Stimulated activated CD4-positive, alpha-beta T cell treated with anti-CD3 and anti-CD28 coated beads, Interleukin-15, amount 100 ng/mL, for 1 hour (primary cell): Measurements from ENCODE around the gene LRRC27.

Experiments
- DNase-seq, 2 donors: peaks; one replicate each; pipeline ENCODE4 v3.0.0-alpha.2; 2020; ENCODE audit warnings: low read depth in 1 of 2, low spot score in 1 of 2

The LRRC27 gene

DNA sequence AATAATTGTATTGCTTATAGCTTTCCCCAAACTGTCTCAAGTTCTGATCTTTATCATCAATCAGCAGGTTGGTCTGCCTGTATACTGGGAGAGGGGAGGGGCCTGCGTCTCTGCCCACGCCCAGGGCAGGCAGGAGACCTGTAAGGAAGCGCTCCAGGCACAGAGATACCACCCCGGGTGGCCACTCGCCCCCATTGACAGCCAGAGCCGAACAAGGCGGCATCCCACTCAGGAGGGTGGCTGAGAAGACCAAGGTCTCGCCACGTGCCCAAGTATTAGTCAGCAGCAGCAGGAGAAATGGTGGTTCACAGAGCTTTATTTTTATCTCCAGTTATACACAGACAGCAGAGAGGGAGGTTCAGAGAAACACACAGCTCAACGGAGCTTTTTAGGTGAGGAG, 31.4 kb upstream of the LRRC27 start:
- DNase-seq: no peak

DNA sequence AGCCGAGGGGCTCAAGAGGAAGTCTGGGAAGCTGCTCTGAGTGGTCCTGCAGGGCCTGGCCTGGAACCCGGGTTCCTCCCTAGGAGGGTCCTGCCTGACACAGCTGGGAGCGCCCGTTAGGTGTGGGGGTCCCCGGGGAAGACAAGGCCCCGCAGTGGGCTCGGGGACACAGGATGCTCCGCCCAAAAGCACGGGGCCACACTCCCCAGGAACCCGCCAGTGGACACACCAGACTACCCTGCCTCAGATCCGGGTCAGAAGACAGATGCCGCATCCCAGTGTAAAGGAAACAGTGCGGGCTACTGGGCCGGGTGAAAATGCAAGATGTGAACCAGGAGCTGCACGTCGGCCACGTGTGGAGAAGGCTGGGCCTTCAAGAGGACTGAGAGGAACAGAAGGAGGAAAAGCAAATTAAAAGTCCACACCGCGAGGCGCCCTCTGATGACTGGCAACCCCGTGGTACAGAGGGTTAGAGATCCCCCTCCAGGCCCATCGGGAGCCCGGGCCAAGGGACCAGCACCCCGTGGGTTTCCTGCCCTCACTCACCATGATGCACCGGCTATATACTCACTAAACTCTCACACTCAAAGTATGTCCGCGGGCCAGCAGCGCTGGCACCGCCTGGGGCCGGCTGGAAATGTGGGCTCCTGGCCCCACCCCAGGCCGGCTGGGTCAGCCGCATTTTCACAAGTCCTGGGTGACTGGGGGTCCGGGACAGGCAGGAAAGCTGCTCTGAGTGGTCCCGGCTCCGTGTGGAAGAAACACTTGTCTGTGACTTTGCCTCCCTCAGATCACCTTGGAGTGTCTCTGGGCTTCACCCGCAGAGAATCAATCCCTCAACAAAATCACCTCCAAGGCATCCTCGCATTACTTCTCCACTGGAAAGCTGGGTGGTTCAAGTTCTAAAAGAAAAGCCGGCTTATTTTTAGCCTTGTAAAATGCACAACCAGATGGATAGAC, 30.3 kb upstream of the LRRC27 start:
- no peak for DNase-seq

DNA sequence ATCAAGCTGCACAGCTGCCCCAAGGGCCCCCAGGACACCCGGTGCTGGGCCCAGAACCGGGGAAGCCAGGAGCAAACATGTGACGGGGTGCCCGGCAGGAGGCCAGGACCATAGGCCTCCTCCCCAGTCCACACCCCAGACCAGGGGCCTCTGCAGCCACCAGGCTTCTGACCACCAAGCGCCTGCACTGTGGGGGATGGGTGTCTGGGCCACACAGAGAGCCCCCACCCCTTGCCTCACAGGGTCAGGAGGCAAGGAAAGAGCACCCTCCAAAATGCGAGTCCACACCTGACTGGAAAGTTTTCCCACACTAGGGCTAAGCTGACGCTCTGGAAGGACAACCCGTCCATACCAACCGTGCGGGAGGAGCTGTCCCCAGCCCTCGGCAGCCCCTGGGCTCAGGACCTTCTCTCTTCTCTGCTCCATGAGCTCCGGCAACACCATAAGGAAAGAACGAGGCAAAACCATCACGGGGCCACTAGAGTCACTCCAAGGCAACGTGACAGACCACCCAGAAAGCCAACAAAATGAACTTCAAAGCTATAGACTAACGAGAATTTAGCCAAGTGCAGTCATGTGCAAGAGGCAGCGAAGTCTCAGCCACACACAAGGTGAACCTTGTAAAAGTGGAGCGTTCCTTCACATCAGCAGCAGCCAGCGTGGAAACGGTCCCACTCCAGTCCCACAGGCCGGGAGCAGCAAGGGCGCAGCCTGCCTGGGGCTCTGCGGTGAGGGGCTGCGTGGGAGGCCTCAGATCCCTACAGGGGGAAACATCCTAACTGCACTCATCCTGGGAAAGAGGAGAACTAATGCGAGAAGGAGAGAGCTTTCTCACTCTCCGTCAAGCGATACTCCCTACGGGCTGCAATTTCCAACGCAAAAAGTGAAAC, 29.3 kb upstream of the LRRC27 start:
- no peak for DNase-seq

DNA sequence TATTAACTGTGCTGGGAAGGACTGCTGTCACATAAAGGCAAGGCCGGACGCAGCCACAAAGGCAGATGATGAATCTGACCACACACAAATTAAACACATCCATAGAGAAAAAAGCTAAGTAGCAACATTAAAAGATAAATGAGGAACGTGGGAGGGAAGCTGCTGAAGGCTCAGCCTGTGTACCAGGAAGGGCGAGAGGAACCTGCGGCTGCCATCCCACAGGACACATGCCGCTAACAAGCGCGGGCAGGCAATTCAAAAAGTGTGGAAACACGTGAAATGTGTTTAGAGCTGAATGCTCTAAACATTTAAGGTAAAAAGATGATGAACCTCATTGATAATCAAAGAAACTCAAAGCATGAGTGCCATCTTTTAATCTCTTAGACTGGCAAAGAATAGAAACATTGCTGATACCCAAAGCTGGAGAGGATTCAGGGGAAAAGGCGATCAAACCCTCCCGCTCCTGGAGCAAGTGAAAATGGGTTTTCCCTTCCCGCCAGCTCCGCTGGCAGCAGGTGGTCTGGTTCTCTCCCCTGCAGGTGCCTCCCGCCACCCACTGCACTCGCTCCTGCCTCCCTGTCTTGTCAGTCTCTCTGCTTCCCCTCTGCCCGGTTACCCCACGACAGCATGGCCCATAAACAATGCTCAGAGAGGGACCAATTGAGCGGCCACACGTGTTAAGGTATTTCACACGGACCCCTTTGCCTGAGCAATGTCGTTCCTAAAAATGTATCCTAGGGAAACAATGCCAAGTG, 28.5 kb upstream of the LRRC27 start:
- no peak for DNase-seq

DNA sequence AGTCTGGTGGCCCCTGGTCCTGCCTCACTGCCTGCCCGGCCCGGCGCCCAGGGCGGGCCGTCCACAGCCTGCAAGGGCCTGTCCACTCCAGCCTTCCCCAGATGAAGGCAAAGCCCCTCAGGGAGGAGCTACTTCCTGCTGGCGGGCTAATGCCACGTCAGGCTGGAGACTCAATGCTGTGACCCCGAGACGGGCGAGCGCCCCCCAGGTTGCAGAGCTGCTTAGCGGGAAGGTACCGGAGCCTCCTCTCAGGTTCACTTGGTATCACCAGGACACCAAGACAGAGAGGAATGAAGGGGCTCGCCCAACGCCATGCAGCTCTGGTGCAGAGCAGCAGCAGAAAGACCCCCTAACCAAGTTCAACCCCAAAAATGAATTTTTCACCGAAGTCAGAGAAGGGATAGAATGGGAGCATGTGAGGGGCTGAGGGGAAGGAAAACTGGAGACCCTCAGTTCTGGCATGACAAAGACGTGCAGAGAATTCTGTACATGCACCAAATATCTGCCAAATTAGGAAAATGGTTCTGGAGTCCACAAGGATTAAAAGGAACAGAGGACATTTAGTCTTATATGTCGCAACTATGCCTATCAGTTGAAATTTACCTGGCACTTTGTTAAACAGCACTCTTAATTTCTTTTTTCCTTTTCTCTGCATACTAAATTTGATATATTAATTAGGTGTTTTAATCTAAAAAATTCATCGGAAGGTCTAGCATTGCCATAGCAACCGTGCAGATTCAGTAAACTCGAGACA, 27.1 kb upstream of the LRRC27 start:
- DNase-seq: no peak

DNA sequence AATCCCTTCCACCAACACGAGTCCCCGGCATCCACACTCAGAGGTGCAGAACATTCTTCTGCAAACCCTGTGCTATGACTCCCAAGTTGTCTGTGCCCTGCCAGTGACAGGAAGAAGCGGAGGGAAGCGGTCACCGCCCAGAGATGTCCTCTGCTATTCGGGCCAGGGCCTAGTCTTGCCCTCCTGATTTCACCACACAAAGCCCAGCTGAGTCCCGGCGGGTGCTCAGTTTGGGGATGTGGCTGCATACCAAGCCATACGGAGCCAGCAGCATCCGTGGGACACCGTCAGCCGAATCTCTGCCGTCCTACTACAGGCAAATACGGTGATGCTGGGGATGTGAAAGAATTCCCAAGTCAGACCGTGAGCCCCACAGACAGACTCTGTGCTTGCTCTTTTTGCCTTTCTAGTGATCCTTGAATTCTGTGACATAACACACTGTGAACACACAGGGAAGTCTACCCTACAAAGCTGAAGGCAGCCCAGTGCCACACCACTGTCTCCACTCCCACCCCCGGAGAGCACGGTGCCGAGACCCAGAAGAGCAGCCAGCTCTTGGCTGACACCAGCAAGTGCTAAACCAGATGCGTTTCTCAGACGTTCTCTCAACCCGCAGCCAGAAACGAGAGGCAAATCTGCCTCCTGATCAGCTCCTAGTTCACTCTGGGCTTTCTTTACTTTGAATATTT, 26.2 kb upstream of the LRRC27 start:
- no peak for DNase-seq

DNA sequence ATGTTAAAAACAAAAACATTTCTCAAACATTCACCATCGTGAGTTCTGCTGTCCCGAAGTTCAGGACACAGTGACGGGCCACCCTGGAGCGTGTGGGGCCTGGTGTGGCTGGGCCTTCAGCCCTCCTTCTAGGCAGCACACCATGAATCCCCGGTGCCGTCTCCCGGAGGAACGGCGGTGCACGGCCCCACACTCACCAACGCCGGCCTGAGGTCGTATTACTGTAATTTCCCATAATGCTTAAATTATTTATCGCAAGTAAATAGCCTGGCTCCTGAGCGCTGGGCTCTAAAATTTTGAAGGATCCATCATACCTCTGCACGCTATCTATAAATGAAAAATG, 25.7 kb upstream of the LRRC27 start:
- DNase-seq: no peak

DNA sequence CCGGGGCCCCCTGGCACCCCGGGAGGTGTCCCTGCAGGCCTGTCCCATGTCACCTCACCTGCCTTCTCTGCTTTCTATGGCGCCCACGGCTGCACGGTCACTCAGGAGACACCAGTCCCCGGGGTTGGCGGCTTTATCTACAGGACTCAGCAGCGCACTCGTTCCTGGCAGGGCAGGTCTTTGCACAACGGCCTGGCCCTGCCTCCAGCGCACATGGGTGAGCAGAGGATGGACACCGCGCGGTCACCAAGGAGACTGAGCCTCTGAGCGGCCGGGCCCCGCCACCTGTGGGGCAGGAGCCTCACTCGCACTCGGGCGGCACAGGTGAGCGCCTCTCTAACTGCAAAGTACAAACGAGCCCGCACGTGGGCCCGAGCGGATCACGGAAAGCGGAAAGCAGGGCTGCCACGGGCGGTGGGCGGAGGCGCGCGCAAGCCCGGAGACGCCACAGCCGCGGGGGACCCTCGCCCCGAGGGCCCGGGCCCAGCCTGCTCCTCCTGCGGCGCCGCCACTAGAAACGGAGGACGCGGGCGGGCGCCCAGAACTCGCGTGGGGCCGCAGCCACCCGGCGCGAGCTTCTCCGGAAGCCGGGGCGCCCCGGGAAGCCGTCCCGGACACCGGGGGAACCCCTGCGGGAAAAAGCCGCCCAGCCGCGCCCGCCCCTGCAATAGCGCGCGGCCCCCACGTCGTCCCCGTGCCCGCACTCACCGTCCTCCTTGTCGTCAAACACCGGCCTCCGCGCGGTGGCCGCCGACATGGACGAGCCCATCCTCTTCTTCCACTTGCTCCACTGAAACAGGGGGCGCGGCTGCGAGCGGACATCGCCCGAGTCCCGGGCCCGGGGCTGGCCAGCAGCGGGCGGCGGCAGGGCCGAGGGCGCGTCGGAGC, 24.9 kb upstream of the LRRC27 start:
- DNase-seq: peak in 1 of 2 donors; percentile 21

DNA sequence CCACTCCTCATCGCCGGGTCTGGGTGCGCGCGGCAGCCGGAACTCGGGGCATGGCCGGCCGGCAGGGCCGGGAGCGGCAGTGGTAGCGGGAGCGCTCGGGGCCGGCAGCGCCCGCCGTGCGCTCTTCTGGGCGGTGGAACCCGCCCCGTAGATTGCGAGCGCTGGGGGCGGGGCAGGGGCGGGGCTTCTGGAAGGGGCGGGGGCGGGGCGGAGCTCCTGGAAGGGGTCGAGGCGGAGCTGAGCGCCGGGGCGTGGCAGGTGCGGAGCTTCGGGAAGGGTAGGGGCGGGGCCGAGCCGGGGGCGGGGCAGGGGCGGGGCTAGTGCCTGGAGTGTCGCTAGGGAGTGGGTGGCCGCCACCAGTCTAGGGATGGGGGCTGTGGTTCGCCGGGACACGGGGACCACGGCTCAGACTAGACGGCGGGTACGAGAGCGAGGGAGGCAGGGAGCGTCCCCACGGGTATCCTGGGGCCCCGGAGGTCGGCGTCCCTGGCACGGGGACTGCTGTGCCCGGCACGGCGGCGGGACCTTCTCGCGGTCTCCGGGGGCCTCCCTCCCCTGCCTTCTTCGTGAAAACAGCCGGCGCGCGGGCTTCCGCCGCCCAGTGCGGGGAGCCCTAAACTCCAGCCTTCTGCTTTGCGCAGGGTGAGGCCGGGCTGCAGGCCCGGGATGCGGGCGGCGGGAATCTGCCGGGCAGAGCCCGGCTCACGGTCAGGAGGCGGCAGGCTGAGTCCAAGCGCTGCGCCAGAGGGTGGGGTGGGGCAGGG, 24.0 kb upstream of the LRRC27 start, which contains the start of gene STK32C:
Gene STK32C, minus strand, starts transcription at position 128 of the 764 bp plus-strand sequence. Its CDS starts 117 bp downstream, at position 11.
- peak; percentile 86 to 88 for DNase-seq

DNA sequence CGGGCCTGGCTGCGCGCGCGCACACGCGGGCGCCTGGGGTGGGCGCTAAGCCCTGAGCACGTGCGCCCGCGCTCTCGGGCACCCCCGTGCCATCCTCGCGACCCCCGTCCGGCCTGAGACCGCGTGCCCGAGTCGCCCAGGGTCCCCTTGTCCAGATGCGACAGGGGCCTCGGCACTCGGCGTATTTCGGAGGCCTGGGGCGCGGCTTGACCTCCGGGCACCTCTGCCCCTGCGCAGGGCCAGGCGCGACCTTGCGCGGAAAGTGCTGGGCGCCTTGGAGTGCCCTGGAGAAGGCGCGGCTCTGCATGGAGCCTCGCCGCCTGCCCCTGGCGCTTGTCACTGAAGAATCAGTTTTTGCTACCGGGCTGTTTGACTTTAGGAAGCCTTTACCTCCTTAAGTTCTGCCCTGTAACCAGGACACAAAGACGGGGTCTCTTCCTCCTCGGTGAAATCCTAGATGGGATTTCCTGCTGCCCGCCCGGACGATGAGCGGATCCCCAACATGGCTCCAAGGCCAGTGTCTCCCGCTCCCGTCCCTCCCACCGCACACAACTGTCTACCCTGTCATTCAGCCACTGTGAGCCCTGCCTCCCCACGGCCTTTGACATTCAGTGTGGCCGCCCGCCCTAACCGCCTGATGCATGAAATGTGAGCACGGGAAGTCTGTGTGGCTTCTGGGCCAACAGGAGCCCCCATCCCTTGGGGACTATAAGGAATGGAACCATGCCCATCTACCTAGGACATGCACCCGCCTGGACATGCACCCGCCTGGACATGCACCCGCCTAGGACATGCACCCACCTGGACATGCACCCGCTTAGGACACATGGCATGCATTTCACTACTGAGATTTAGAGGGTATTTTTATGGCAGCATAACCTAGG, 23.2 kb upstream of the LRRC27 start:
- no peak for DNase-seq

DNA sequence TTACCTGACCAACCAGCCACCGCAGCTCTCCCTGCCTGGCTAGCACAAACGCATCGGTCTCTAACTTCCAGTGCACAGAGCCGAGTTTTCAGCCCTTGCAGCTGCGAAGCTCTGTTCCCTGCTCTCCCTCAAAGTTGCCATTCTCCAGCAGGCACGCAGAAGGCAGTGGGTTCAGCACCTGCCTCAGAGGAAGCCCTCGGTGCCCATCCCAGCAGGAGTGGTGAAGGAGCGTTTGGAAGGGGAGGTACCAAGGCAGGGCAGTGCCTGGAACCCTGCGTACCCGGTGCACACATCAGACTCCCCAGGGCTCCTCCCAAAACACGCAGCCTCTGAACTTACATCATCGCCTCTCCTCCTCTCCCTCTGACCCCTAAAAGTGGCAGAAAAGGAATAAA, 22.5 kb upstream of the LRRC27 start:
- DNase-seq: no peak

DNA sequence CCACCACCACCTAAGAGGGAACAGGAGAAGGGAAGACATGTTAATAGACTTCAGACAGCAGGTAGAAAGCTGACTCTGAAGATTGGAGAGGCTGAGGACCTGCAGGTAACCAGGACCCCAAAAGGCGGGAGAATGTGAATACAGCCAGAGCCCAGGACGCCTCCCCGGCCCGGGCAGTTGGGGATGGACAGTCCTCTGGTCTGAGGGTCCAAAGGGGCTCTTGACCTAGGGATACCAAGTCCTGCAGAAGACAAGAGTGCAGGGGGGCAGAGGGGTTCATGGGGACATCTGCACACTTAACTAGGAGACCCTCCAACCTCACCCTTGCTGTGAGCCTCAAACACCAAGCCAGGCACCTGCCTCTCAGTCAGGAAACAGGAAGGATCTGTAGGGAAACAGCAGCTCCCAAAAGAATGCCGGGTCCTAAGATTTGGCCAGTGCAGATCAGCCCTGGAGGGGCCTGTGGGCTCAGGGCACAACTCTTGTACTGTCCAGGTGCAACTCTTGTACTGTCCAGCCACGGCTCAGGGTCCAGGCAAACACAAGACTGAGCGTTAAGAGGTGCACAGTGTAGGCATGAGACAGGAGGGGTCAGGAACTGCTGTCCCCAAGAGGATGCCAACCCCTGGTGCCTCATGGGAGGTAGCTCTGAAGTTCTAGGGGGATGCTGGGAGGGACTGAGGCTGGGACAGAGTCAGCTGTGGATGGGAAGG, 22.0 kb upstream of the LRRC27 start:
- no peak for DNase-seq

DNA sequence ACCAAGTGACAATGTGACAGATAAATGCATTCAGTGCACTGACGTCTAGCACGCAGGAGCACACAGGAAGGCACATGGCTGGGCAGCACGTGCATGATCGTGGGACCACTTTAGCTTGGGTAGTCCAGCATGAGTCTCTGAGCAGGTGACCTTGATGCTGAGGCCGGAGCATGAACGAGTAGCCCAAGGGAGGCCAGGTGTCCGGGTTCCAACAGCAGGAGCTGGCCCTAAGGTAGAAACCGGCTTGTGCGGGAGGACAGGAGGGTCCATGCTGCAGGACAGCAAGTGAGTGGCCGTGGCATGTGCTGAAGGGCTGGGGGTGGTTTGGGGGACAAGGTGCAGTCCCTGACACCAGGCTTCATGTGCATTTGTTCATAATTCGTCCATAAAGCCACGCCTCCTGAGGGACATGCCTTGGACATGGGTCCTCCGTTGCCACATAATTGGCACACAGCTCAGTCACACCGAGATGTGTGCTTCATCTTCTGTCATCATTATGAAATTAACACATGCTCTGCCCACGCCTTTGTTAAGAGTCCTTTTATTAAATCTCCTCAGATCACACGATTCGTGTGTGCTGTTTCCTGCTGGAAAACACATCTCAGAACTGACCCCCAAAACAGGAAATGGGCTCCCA, 21.2 kb upstream of the LRRC27 start:
- no peak for DNase-seq

DNA sequence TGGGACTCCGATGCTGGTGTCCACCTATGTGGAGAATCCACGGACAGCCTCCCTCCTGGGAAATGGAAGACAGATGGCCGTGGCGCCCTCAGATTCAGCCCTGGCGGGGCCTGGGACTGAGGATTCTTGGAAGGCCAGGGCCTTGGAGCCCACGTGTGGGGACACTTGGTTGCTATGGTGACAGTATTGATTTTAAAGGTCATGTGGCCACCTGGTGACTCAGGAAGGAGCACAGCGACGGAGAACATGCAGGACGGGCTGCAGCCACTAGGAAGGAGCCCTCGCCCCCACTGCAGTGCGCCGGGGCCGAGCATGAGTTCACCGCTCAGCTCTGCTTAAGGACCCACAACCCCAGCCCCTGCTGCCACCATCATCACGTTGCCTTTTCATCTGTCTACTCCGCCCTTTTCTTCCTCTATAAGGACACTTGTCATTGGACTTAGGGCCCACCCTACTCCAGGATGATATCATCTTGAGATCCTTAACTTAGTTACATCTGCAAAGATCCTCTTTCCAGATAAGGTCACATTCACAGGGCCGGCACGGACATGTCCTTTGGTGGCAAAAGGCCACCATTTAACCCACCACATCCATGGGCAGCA, 20.6 kb upstream of the LRRC27 start:
- no peak for DNase-seq

DNA sequence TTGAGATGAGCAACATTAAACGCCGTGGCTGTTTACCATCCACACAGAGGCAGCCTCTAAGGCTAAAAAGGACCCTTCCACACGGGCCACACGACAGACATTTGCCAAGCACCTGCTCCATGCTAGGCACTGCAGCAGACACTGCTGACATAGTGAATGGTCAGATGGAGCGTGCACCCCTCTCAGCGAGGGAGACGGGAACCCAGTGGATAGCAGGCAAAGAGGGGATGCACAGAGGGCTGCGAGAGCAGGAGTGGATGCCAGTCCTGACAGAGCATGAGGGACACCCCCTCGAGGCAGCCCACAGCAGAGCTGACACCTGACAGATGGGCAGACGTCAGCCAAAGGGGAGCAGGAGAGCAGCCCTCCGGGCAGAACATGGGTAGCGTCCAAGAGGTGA, 18.7 kb upstream of the LRRC27 start:
- no peak for DNase-seq

DNA sequence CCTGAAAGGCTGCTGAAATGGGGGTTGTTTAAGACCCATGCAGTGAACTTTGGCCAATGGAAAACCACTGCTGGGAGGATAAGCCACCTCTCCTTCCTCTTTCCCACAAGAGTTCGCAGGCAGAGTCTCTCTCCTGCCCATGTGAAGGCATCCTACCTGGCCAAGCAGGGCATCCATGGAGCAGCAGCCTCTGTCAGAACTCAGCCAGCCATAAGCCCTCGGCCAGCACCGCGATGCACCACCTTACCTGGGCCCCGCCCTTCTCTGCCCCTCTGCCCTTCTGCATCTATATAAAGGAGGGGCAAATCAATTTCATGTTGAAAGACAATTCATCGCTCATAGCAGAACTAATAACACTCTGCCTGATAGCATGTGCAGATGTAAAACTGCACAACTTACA, 18.1 kb upstream of the LRRC27 start:
- DNase-seq: no peak
